ENCODE measurements around the gene EEFSEC.

EEFSEC gene

DNA sequence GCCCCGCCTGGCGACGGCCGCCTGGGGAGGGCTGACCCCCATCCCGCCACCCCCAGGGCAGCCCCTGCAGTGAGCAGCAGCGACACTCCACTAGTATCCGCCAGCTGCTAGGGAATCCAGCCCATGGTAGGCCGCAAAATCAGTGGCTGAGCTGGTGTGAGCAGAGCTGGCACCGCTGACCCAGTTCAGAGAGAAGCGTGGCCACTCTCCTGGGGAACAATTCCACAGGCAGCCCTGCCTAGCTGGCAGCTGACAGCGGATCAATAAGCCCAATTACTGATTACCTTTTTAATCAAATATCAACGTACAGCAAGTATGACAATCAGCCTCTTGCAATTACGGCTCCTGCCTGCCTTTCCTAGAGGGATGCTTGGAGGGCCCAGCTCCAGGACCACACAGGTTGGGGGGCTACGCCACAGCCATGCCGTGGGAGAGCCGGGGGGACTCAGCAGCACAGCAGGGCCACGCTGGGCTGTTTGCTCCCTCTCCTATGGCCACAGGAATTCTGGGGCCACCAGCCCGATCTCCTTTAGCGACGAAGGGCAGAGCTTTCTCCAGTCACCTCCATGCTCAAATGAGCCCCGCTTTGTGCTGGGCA lies 299.5 kb downstream of the EEFSEC start:
- DNase-seq = no peak

DNA sequence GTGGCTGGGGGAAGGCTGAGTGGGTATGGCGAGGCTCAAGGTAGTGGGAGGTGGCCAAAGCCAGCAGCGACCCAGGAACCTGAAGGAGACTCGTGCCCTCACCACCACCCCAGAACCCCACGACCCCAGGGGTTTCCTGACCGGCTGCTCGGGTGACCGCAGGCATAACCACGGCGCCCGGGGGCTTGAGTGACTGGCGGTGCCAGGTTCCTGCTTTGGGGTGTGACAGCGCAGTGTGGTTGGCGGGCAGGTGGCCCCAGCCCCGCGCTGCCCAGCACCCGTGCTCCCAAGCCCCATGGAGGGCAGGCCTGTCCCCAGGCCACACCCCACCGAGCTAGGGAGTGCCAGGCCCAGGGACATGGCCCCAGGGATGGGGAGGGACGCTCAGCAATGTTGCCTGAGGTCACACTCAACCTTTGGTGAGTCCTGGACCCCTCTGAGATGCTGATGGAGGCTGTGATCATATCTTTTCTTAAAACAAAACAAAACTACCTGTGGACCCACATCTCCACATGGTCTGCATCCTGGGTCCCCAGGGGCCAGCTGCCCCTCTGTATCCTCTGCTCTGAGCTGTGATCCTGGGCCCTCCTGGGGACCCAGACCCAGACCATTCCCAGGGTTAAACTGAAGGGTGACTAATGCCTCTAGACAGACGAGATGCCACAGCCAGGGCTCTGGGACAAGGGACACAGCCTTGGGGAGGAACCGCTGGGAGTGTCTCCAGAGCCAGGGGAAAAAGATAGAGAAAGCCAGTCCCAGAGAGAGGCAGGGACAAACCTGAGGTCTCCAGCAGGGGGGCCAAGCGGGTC lies 300.4 kb downstream of the EEFSEC start:
- DNase-seq = no peak

DNA sequence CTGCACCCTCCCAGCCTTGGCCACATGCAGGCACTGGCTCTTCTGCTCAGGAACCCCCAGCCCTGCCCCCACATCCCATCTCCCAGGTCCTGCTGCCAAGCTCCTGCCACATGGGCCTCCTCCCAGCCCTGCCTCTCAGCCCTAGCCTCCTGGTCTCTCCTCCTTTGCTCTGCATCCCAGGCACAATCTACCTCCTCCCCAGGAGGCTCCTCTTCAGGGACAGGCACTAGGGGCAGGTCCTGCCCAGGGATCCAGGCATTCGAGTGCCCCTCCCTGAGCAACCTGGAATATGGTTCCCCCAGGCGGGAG lies 301.0 kb downstream of the EEFSEC start:
- no peak for DNase-seq

DNA sequence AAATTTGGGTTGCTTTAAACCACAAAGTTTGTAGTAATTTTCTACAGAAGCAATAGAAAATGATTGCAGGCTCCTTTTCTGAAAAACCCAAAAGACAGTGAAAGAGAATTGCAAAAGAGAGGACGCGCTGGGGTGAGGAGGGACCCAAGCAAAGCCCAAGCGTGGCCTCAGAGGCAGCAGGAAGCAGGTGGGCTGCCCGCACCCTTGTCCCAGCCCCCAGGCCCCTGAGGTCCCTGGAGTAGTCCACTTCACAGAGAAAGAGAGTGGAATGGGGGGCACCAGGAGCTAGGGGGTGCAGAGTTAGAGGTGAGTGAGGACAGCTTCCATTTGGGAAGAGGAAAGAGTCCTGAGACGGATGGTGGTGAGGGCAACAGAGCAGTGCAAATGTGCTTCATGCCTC lies 301.8 kb downstream of the EEFSEC start:
- DNase-seq = no peak

DNA sequence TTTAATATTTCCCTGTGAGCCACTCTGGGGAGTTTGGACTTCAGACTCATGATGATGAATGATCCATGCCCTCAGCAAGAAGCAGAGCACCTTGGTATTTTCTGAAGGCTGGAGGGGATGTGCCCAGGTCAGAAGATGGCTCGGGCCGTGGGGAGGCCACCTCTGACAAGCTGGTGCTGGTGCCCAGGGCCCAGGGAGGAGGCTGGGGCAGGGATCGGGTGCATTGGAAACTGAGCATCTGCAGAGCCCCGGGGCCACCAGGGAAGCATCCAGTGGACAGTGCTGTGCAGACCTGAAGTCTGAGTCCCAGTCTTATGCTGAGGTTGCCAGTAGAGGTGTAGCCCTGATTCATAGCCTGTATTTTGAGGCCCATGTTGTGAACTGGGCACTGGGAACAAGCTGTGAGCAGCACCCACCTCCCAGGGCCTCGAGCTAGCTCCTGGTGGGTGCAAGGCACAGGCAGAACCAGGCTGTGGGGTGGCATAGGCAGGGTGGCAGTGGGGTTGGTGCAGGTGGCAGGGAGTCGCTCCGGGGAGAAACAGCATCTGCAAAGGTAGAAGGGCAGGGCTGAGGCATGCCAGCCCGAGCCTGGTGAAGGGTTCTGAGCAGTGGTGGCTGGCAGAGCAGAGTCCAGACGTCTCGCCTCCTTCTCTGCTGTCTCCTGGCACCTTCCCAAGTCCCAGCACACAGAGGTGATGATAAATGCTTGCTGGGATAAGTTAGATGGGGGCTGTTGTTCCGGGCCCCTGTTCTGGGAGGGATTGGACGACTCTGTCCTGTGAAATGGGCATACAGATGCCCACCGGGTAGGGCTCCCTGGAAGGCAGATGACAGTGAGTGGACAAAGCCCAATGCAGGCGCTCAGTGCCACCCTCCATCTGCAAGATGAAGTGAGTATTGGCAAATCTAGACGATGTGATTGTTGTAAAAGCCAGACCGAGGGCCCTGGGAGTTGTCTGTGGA lies 302.8 kb downstream of the EEFSEC start:
- DNase-seq = no peak

DNA sequence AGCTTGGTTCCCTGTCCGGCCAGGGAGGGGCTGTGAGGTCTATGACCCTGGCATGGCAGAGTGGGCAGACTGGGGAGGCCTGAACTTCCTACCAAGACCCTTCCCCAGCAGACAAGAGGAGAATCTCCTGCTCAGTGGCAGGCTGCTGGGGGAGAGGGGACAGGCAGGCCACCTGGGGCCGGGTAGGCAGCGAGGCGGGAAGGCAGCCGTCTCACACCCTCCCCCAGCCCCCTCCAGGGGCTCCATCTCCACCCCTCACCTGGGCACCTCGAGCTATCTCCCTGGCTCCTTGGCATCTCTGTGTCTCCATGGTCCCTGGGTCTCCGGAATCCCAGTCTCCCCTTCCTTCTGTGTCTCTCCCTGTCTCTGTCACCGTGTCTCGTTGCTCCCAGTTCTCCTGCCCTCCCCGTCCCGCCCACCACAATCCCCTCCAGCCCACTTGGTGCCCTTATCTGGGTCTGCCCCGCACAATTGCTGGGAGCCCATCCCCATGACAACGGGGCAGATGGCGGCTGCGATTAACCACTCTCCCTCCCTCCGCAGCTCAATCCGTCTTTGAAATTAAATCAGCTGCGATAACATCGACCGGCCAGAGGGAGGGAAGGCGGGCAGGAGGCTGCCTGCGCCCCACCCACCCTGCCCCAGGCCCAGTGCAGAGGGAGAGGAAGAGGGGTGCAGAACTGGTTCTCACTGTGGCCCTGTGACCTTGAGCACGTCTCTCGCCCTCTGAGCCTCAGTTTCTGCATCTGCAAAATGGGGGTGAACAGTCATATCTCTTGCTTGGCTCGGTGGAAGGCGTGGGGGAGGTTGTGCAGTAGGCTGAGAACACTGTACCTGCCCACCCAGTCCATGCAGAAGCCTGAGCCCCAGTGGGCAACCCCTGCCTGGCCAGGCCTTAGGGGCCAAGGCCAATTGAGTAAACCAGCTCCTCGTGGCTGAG lies 303.8 kb downstream of the EEFSEC start:
- no peak for DNase-seq

DNA sequence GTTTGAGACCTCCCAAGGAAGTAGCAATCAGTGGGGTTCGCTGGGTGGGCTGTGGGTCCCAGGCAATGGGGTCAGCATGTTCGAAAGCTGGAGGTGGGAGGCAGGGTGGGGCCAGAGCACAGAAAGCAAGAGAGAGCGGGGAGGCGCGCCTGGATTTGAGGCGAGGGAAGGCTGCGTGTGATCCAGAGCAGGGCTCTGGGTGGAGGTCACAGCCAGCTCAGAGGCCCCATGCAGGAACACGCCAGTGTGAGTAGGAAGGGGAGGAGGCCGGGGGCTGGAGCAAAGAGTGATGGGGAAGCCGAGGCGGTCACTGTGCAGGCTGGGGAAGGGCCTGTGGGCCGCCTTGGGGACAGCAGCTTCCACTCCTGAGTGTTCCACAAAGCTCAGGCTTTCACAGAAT lies 304.7 kb downstream of the EEFSEC start:
- DNase-seq = no peak

All from C1 segment of cervical spinal cord (tissue), 14 donors.